KOPT-K1 (cell line): ENCODE results near the gene COBL.

Source experiments
- H3K27ac ChIP-seq: fragments of 200-600 bp; sonication (generic); 2 replicates; pipeline ENCODE4 v1.5.1; 2016; ENCODE audit warnings: antibody characterized with exemption, mild to moderate bottlenecking, low read depth, low read length; ENCODE audit not compliant: poor library complexity, severe bottlenecking
- H3K36me3 ChIP-seq: fragments of 200-600 bp; sonication (generic); 2 replicates; pipeline ENCODE4 v1.5.1; 2017; ENCODE audit warnings: antibody characterized with exemption, mild to moderate bottlenecking, low read length, moderate library complexity; ENCODE audit not compliant: insufficient read depth
- H3K9me3 ChIP-seq: fragments of 200-600 bp; sonication (generic); 2 replicates; pipeline ENCODE4 v1.5.1; 2017; ENCODE audit warnings: antibody characterized with exemption, low read length, mild to moderate bottlenecking; ENCODE audit not compliant: insufficient read depth, poor library complexity, severe bottlenecking

COBL gene, protein sequence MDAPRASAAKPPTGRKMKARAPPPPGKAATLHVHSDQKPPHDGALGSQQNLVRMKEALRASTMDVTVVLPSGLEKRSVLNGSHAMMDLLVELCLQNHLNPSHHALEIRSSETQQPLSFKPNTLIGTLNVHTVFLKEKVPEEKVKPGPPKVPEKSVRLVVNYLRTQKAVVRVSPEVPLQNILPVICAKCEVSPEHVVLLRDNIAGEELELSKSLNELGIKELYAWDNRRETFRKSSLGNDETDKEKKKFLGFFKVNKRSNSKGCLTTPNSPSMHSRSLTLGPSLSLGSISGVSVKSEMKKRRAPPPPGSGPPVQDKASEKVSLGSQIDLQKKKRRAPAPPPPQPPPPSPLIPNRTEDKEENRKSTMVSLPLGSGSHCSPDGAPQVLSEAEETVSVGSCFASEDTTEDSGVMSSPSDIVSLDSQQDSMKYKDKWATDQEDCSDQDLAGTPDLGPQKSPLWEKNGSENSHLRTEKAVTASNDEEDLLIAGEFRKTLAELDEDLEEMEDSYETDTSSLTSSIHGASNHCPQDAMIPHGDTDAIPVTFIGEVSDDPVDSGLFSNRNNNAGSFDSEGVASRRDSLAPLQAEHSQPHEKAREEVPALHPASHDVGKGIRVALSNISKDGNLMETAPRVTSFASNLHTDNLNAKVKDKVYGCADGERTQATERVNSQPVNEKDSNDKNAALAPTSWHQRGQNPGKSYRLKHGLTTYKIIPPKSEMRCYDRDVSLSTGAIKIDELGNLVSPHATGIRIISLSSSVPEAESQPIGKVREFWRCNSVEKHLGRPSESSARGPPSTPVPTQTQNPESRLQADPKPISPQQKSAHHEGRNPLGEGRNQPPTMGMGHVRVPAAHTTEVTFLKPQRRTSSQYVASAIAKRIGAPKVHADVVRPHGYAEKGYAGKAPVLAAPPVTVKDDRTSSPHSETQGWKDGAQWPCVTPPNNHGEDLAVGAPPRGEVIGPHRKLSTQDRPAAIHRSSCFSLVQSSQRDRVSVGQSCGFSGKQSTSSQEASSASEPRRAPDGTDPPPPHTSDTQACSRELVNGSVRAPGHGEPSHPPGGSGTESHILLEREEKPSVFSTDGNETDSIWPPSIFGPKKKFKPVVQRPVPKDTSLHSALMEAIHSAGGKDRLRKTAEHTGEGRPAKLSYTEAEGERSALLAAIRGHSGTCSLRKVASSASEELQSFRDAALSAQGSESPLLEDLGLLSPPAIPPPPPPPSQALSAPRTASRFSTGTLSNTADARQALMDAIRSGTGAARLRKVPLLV

DNA sequence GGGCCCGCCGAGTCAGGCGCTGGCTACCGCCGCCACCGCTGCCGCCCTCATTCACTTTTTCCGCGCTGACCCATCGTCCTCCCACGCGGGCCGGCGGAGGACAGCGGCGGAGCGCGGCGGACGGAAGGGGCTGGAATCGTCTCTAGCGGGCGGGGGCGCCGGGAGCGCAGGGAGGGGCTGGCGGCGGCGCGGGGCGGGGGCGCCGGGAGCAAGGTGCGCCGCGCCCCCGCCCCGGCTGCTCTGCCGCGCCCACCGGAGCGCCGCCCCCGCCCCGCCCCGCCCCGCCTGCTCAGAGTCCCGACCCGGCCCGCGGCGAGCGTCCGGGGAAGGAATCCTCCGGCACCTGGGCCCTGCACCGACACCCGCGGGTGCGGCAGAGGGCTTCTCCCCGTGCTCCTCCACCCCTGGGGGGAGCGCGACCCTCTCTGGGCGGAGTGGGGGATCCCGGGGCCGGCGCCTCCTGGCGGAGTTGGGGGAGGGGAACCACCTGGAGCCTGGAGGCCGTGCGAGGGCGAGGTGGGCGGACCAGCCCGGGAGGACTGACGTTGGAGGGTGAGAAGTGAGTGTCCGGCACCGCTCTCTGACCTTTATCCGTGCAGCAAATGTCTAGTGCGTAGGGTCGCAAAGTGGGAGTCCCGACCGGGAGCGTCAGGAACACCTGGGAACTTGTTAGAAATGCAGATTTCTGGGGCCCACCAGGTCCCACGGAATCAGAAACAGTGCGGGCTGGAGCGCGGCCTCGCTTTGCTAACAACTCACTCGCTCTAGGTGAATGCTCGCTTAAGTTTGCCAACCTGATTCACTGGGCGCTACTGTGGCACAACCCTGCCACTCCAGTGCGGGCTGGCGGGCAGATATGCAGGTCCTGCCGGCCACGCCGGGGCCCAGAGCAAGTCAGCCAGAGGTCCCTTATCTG is at the start of gene COBL:
Gene COBL, minus strand, starts transcription at position 144 of the 916 bp plus-strand sequence. CDS start 176 bp downstream, outside the sequence.
- H3K36me3 ChIP-seq = no peaks in the 10 kb centered on the region
- no peaks in the 10 kb centered on the region for H3K9me3 ChIP-seq
- no peak within 1 kb of the TSS for H3K27ac ChIP-seq

DNA sequence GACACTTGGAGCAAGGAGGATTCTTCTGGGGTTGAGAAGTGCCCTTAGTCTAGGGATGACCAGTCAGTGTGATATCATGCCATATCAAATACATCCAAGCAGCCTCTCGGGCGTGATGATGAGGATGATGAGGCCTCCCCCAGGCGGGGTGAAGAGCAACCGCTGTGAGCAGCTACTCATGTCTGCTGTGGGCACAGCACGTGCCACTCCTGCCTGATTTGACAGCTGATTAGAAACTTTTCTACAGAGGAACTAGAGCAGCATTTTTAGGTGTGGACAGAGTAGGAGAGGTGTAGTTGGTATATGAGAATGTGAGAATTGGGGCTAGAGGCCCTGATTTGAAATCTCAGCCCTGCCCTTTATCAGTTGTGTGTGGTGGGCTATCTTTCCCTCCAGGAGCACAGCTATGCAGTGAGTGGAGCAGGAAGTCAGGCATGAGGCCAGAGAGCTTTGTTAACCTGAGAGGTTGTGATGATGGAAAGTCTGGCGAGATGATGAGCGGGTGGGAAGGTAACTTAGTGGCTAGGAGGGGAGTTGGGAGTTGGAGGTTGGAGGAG is 49.6 kb upstream of the COBL start:
- Histone ChIP-seq H3K9me3 (no peaks in the 10 kb centered on the region), H3K36me3 (no peaks in the 10 kb centered on the region), H3K27ac (no peak overlapping the region)

- no peaks in the 10 kb centered on the region for H3K36me3 ChIP-seq
- H3K9me3 ChIP-seq = no peaks in the 10 kb centered on the region
- H3K27ac ChIP-seq = no peak overlapping the region
Measured at GRCh38 chr7:51357821-51358220, 41.2 kb upstream of the COBL start.

- H3K9me3 ChIP-seq = no peaks in the 10 kb centered on the region
- no peak overlapping the region for H3K27ac ChIP-seq
- H3K36me3 ChIP-seq = no peaks in the 10 kb centered on the region
Measured at GRCh38 chr7:51356849-51357516, 40.4 kb upstream of the COBL start.

DNA sequence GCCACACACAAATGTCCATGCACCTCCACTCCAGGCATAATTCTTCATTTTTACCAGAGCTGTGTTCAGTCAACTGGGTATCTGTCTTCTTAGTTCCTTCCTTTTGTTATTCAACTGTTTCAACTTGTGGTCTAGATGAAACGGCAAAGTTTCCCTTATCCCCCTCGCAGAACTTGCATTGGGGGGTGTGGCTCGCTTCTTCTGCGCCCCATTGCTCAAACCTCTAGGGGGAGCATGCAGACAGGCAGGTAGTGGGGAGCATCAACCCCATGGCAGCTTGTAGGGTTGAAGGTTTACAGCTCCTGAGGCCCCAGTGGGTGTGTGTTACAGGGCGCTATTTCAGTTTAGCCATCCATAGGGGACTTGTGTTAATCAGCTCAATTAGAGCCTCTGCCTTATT is 38.3 kb upstream of the COBL start:
- Histone ChIP-seq H3K36me3 (no peaks in the 10 kb centered on the region), H3K9me3 (no peaks in the 10 kb centered on the region), H3K27ac (no peak overlapping the region)

- no peak overlapping the region for H3K27ac ChIP-seq
- no peaks in the 10 kb centered on the region for H3K9me3 ChIP-seq
- H3K36me3 ChIP-seq = no peaks in the 10 kb centered on the region
Measured at GRCh38 chr7:51354434-51354833, 37.8 kb upstream of the COBL start.

- Histone ChIP-seq H3K27ac (no peak overlapping the region), H3K9me3 (no peaks in the 10 kb centered on the region), H3K36me3 (no peaks in the 10 kb centered on the region)
Measured at GRCh38 chr7:51352174-51353100, 35.8 kb upstream of the COBL start.

DNA sequence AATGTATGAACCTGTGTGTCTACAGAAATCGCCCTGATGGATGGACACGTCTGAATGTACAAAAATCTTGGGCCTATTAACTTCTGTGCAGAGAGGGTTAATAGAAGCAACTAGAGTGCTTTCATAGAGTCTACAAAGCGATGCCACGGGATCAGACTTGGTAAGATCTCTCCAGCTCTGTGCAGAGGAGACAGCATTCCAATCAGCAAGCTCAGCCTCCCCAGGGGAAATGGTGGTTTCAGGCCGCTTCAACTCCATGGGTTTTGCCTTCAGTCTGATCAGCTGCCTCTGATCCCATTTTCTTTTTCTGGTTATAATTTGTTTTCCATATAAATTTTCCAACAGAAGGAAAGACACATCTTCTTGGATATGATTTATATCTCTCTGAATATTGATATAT is 35.1 kb upstream of the COBL start:
- no peaks in the 10 kb centered on the region for H3K36me3 ChIP-seq
- no peak overlapping the region for H3K27ac ChIP-seq
- H3K9me3 ChIP-seq = no peaks in the 10 kb centered on the region

DNA sequence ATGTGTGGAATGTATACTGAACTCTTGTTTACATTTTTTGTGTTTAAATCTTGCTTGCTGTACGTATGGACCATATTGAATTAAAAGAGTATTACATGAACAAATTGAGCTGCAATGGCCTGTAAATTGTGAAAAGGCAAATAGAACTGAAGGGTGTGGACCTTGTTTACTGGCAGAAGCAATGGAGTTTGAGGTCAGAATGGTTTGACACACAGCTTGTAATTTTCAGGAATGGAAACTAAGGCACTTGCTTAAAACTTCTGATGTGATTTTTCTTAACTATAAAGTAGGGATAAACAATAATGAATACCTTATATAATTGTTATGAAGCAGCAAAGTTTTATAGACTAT is 33.9 kb upstream of the COBL start:
- Histone ChIP-seq H3K27ac (no peak overlapping the region), H3K9me3 (no peaks in the 10 kb centered on the region), H3K36me3 (no peaks in the 10 kb centered on the region)

DNA sequence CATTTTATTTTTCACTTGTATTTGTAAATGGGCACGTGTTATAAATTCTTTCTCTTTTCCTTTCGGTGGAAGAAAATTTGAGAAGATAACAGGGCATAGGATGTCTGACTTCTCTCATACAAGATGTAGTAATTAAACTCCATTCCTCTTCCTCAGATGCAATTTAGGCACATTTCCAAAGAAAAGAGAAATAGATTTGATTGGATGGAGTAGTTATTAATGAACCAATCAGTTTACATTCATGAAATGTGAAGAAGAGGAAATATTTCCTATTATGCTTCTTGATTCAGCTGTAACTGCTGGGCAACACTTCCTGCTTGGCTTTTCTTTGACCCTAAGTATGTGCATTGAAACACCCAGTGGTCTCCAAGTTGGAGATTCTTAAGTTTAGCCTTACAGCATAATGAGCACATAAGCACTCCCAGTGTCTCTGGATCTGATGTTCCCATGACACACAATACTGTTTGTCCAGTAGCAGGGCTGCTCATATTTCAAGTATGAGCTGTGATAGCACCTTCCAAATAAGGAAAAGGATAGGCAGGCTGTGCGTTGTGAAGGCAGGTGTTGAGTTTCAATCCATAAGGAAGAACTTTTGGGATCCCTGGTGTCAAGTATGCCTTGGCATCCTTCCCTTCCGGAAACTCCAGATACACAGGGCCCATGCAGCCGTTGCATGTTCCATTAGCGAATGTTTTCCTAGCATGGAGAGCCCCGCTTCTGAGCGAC is 33.4 kb upstream of the COBL start:
- H3K9me3 ChIP-seq = no peaks in the 10 kb centered on the region
- no peaks in the 10 kb centered on the region for H3K36me3 ChIP-seq
- H3K27ac ChIP-seq = no peak overlapping the region

DNA sequence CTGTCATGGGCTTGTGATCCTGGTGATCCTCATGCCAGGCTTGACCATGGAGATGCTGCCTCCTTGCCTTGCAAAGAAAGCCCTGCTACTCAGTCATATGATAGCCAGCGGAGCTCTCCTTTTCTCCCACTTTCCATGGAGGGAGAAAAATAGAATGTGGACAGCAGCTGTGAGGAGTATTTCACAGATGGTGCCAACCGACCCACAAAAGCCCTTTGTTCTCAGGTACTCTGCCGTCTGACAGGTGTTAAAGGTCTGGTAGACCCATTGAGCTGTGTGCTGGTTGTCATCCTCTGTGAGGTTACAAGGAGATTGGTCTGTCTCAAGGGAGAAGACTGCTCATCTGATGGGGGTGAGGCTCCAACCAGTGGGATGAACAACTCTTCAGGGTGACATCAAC is 29.5 kb upstream of the COBL start:
- H3K36me3 ChIP-seq = no peaks in the 10 kb centered on the region
- no peak overlapping the region for H3K27ac ChIP-seq
- no peaks in the 10 kb centered on the region for H3K9me3 ChIP-seq

DNA sequence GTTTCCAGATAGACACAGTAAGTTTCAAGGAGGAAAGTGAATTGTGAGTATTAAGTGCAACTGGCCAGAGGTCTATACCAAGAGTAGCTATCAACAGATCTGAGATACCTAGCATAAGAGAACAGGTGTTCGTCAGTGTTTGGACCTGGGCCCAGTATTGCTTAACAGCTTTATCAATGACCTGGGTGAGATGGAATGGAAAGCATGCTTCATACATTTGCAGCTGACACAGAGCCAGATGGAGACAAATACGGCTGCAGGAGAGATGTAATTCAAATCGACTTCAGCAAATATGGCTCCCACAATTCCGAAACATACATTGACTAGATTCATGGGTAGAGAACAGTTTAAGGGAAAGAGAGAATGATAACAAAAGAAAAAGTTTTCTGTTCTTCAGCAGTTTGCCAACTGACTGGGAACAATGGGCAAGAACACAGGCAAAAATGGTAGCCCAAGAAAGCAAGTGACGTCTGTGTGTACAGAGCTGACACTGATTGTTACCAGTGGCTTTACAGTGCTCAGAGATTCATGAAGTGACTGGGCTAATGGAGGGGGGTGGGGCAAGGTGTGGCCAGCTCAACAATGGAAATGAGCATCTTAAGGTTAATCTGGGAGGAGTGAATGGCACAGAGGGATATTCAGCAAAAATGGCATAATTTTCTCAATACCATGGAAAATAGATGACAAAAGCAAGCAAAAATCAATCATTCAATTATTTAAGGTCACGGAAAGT is 28.0 kb upstream of the COBL start:
- Histone ChIP-seq H3K9me3 (no peaks in the 10 kb centered on the region), H3K36me3 (no peaks in the 10 kb centered on the region), H3K27ac (no peak overlapping the region)
